Fibroblast of the aortic adventitia (primary cell): ENCODE data around the gene LRP2. TPM values are rescaled to one million over a fixed set of nuclear protein-coding genes. Genes with fewer than 3 reads are reported as not detected.

Source experiments
- DNase-seq: peaks from one replicate; pipeline ENCODE4 v3.0.0-alpha.2; 2010; ENCODE audit warnings: low read depth
- H3K4me3 ChIP-seq: 2 replicates; pipeline ENCODE4 v1.5.1; 2011; ENCODE audit warnings: low read depth, mild to moderate bottlenecking, control low read depth, low read length, moderate library complexity
- CTCF ChIP-seq: IDR thresholded peaks from 2 replicates; pipeline ENCODE4 v1.5.1; 2011; ENCODE audit warnings: mild to moderate bottlenecking, low read length, control low read depth, inconsistent platforms; ENCODE audit not compliant: insufficient read depth
- total RNA-seq: library from RNA; depleted of rRNA; stranded (reverse); fragments of >200 nt; gene quantifications from 2 replicates; pipeline ENCODE4 v1.2.3, GENCODE V29; 2012; ENCODE audit warnings: low replicate concordance

The LRP2 gene
- total RNA-seq, 1 donor = not detected

- TF ChIP-seq CTCF = no peak
- no peak overlapping the region for H3K4me3 ChIP-seq
- DNase-seq = no peak
Measured at GRCh38 chr2:169260846-169261642, 101.3 kb downstream of the LRP2 start.

GRCh38 chr2:169260246-169260645 lies 102.1 kb downstream of the LRP2 start:
- DNase-seq = no peak
- no peak for TF ChIP-seq CTCF
- H3K4me3 ChIP-seq = no peak overlapping the region

- no peak for DNase-seq
- H3K4me3 ChIP-seq = no peak overlapping the region
- TF ChIP-seq CTCF = no peak
Measured at GRCh38 chr2:169259402-169259801, 102.9 kb downstream of the LRP2 start.

GRCh38 chr2:169258045-169258601 lies 104.2 kb downstream of the LRP2 start:
- no peak for DNase-seq
- H3K4me3 ChIP-seq = no peak overlapping the region
- TF ChIP-seq CTCF = no peak

- DNase-seq = no peak
- TF ChIP-seq CTCF = no peak
- H3K4me3 ChIP-seq = no peak overlapping the region
Measured at GRCh38 chr2:169254774-169255173, 107.6 kb downstream of the LRP2 start.

GRCh38 chr2:169247211-169247610 lies 115.1 kb downstream of the LRP2 start:
- DNase-seq = no peak
- no peak overlapping the region for H3K4me3 ChIP-seq
- TF ChIP-seq CTCF = no peak
